HG03432 (cell line): ENCODE measurements around the gene RAB3D.
"Not testable (repeated sequence)": the region's sequence is repeated elsewhere in the genome, so short reads cannot be mapped to it uniquely, and the experiment has no call there.

Experiments
- ATAC-seq: cut with Tn5 transposase; IDR thresholded peaks from one replicate; pipeline ENCODE4 v1.9.1; 2021; ENCODE audit warnings: mild to moderate bottlenecking, moderate library complexity; ENCODE audit not compliant: unreplicated experiment

Gene RAB3D, protein sequence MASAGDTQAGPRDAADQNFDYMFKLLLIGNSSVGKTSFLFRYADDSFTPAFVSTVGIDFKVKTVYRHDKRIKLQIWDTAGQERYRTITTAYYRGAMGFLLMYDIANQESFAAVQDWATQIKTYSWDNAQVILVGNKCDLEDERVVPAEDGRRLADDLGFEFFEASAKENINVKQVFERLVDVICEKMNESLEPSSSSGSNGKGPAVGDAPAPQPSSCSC

DNA sequence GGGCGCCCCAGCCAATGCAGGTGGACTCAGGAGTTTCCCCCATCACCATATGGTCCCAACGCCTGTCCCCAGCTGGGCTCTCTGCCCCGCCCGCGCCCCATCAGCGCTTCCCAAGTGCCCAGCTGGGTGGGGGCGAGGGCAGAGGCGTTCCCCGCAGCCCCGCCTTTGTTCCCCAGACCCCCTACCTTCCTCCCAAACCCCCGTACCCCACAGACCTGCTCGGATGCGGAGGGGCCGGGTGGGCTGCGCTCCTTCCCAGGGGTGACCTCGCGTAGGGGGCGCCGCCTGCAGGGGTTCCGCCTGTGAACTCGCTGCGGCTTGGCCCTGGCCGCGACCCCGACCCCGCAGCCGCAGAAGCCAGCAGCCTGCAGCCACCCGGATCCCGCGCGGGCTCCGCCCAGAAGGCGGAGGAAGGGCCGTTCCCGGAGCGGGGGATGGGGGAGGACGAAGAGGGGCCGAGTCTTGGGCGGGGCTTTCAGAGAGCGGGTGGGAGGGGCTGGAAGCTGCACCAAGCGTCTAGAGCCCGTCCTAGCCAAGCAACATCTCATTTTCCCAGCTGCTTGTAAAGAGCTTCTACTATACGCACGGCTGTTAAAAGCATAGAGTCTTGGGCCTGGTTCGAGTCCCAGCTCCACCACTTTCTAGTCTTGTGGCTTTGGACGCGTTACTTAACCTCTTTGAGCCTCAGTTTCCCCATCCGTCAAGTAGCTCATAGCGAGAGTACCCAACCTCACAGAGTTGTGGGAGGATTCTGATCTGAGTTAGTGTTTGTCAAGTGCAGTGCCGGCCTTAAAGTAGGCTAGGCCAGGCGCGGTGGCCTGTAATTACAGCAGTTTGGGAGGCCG lies at the start of gene RAB3D:
Gene RAB3D, minus strand, starts transcription at position 404 of the 845 bp plus-strand sequence. CDS start 2,258 bp downstream, outside the sequence.
- peak; percentile 81 for ATAC-seq

DNA sequence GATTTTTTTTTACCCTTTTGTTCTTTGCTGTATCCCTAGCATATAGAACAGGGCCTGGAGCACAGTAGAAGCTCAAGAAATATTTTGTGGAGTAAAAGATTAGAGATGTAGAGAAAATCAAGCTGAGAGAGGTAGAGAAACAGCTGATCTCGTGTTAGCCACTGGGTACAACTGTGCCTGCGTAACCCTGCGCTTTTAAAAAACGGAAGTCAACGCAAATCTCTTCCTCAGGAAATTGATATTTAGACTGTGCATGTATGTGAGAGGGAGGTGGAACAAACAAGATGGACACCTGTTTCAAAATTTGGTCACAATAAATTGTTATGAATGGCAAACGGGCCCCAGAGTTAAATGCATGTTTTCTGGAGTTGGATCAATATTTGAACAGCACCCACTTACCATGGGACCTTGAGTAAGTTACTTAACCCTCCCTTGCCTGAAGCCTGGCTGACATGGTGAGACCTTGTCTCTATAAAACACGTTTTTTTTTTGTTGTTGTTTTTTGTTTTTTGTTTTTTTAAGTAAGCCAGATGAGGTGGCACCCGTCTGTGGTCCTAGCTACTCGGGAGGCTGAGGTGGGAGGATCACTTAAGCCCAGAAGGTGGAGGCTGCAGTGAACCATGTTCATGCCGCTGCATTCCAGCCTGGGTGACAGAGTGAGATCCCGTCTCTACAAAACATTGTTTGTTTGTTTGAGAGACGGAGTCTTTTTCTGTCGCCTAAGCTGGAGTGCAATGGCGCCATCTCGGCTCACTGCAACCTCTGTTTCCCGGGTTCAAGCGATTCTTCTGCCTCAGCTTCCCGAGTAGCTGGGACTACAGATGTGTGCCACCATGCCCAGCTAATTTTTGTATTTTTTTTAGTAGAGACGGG lies 47.9 kb upstream of the RAB3D start:
- ATAC-seq = no peak

DNA sequence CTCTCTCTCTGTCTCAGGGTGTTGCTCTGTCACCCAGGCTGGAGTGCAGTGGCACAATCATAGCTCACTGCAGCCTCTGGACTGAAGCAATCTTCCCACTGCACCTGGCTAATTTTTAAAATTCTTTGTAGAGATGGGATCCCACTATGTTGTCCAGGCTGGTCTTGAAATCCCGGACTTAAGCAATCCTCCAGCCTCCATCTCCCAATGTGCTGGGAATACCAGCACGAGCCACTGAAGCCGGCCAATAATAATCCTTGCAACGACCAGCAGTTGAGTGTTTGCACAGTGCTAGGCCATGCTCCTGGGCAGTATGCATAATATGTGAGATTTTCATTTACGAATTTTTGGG lies 45.3 kb upstream of the RAB3D start:
- no peak for ATAC-seq

DNA sequence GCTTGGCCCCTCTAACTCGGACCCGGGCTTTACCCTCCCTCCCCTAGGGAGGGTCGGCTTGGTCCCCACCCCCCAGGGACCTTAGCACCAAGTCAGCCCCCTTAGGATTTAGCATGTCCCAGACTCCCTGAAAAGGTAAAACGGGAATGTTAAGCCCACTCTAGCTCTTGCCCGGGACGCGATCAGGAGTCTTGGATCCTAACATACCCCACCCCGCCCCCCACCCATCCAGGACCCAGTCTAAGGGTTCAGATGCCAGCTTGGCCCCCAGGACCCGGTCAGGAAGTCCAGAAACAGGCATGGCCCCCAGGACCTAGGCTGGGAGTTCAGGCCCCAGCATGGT lies 44.2 kb upstream of the RAB3D start:
- no peak for ATAC-seq

DNA sequence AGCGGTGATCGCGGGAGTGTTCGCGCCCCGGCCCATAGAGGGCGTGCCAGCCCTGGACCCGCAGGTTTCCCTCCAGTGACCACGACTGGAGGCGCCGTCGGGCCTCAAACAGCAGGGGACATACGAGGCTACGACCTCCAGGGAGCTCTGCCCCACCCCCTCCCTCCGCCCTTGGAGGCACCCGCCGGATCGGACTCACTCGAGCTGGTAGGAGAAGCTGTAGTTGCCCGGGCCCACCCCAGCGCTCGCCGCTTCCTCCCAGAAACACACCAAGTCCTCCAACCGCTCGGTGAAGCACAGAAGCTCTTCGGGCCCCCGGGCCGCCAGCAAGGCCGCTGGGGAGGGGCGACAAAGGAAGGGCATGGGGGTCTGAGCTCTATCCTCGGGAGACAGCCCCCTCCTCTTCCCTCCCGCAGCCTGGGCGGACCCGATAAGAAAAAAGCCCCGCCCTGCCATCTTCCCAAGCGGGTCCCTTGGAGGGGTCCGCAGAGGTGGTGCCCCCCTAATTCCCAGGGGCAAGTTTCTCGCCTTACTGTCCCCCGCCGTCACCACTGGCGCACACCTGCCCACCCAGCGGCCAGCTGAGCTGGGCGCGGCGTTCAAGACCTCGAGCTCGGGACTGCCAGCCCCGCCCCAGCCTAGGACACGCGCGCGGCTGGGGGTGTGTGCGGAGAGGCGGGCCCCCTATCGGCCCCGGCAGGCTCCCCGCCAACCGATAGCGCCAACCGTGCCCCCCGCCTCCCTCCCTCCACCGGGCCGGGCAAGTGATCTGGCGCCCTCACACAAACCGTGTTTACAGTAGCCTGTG lies 43.6 kb upstream of the RAB3D start:
- no peak for ATAC-seq

DNA sequence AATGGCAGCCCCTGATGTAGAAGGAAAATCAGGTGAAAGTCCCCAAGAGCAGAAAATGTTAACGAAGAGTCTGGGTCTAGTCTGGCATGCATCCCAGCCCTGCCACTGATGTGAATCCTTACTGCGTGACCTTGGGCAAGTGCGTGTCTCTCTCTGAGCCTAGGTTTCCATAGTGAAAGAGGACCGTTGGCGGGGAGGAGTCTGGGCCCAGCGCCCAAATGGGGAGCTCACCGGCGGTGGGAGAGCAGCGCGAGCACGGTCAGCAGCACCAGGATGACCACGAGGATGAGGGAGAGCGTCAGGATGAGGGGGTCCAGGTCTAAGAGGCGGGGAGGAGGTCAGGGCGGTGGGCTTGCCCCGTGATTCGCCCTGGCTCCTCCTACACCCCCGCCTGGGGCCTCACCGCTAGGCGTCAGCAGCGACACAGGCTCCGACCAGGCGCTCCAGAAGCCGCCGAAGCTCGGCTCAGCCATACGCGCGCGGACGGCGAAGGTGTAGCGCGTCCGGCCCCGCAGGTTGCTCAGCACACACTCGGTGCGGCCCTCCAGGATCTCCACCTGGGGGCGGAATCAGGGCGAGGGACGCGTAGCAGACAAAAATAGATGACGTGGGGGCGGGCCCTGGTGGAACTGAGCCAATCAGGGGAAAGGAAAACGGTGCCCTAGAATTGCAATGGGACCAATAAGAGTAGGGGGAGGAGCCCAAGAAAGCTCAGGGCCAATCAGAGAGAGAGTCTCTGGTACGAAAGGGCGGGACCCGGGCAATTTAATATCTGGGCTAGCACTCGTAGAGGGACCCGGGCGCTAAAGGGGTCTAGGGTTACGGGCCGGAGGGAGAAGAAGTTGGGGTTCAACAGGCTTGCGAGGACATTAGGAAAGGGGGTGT lies 41.4 kb upstream of the RAB3D start:
- ATAC-seq = peak; percentile 68

DNA sequence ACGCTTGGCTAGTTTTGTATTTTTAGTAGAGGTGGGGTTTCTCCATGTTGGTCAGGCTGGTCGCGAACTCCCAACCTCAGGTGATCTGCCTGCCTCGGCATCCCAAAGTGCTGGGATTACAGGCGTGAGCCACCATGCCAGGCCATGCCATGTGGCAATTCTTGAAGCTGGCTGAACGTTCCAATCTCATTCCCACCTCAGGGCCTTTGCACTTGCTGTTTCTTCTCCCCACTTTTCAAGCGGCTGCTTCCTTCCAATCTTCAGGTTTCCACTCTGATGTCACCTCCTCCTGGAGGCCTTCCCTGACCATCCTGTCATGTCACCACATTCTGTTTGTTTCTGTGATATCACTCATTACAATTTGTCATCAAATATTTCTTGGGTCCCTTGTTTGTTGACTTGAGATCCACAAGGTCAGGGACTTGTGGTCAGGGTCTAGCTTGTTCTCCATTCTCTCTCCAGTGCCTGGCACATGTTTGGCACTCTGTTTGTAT lies 40.4 kb upstream of the RAB3D start:
- ATAC-seq = no peak

DNA sequence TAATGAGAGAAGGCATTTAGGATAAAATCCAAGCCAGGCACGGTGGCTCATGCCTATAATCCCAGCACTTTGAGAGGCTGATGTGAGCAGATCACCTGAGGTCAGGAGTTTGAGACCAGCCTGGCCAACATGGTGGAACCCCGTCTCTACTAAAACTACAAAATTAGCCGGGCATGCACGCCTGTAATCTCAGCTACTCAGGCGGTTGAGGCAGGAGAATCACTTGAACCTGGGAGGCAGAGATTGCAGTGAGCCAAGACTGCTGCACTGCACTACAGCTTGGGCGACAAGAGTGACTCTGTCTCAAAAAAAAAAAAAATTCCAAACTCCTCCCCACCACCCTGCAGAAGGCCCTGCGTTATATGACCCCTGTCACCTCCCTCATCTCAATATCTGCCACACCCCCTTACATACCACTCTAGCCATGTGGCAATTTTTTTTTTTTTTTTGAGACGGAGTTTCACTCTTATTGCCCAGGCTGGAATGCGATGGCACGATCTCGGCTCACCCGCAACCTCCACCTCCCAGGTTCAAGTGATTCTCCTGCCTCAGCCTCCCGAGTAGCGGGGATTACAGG lies 39.9 kb upstream of the RAB3D start:
- ATAC-seq = not testable (repeated sequence)

DNA sequence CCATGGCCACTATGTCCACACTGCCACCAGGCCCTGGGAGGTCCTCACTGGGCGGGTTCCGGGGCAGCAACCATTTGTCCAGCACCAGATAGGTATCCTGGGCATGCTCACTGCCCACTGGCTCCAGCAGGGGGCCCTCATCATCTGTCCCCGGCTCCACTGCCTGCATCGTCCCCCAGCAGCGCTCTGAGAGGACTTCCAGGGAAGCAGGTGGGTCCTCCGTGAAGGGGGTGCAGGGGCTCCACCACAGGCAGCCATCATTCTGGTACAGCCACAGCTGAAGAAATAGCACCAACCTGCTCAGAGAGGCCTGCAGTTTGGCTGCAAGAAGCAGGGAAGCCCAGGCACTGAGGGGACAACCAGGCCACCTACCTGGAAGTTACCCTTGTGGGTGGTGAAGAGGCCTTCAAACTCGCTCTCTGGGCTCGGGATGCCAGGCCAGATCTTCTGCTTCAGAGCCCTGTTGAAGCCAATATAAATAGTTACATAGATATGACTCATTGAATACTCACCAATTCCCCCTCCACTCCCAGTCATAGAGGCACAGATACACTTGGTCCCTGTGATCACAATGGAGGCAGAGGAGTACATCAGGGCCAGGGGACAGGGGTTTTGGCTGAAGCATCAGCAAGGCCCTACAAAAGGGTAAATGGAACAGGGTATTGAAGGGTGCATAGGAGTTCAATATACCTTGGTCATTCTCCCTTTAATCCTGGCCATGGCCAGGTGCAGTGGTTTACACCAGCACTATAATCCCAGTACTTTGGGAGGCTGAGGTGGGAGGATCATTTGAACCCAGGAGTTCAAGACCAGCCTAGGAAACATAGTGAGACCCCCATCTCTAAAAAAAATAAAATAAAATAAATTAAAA lies 39.1 kb upstream of the RAB3D start:
- no peak for ATAC-seq

DNA sequence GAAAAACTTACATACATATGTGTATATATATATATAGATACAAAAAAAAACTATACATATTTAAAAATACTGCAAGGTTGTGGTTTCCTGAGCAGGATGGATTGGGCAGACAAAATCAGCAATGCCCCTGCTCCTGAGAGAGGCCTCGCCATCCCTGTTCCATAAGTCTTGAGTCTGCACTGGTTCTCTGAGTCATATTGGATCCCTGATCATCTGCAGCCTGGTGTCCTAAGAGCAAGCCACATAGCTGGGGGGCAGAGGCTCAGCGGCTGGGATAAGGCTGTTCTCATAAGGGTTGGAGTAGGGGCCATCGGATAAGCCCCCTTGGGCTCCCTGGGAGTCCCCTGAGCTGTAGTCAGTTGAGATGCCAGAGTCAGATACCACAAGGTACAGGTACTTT lies 38.3 kb upstream of the RAB3D start:
- no peak for ATAC-seq

DNA sequence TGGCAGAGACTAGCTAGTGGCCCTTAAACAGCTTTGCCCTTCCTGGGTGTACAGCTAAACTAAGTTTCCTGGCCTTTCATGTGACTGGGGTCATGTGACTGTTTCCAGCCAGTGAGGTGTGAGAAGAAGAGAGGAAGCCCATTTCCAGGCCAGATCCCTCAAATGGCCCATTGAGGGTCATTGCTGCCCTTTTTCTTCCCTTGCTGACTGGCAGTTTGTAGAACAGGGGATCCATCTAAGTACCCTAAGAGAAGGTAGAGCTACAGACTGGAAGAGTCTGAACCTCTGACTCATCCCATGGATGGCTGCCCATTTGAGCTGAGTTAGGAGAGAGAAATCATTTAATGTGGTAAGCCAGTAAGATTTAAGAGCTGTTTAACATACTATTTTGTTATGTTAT lies 37.8 kb upstream of the RAB3D start:
- ATAC-seq = no peak

DNA sequence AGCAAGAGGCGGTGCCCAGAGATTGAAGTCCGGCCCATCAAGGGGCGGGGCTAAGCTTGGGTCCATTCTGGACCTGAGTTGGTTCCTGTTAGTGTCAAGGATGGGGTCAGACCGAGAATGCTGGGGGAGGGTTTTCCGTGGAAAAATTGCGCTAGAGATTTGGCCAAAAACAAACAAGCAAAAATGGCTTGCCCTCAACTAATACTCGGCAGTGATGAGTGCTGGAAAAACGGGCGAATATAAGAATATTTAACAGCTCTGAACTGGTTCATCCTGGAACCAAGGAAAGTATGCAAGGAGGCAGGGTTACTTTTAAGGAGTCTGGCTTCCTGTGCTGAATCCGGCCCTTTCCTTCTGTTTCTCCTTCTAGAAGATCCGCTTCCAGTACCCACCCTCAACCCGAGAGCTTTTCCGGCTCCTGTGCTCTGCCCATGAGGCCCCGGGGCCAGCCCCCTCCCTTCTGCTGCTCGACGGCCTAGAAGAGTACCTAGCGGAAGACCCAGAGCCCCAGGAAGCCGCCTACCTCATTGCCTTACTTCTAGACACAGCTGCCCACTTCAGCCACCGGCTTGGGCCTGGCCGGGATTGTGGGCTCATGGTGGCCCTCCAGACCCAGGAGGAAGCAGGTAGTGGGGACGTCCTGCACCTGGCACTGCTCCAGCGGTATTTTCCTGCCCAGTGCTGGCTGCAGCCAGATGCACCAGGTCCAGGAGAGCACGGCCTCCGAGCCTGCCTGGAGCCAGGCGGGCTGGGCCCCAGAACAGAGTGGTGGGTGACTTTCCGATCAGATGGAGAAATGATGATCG lies 35.9 kb upstream of the RAB3D start:
- ATAC-seq = peak; percentile 29

DNA sequence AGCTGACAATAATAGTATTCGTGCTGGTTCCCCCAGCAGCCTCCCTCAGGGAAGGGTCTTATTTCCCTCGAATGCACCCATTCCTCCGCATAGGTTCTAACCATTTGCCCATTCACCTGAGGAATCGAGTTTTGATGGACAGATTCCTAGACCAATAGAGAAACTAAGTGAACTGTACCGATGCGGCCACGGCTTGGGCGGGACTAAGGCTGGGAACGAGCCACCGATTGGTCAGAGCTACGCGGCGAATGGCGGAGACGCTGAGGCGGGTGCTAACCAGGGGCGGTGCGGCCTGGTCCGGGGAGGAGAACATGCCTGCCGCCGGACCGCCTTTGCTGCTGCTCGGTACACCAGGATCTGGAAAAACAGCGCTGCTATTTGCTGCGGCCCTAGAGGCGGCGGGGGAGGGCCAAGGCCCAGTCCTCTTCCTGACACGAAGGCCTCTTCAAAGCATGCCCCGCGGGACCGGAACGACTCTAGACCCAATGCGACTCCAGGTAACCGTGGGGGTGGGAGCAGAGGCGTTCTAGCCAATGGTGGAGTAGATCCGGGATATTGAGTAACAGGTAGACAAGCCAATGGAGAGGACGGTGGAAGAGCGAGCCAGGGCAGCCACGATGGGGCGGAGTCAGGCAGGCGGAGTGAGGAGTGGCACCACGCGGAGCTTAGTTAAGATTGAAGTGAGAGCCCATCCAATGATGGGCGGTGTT lies 35.1 kb upstream of the RAB3D start, which contains the start of gene SWSAP1:
Gene SWSAP1, plus strand, starts transcription at position 234 of the 710 bp plus-strand sequence. Its CDS starts 15 bp downstream, at position 249.
- peak; percentile 85 for ATAC-seq

DNA sequence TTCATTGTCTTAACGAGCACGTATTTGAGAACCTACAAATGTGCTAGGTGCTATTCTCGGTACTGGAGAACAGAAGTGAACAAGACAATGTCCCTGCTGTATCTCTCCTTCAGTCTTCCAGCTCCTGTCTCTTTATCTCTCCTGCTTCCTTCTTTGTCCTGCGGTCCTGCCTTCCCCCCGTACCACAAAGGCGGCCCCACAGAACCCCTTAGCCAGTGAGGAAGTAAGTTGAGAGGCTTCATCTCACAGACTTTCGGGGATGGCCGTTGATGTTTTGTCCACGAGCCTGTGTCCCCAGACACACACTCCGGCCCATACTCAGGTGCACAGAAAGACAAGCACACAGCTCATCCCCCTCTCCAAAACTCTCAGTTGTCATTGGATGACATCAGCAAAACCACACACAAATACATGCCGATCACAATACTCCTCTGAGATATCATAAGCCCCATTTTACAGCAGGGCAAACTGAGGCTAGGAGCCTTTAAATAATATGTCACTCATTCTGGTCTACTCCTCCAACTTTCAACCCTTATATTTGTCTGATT lies 34.5 kb upstream of the RAB3D start:
- ATAC-seq = no peak

DNA sequence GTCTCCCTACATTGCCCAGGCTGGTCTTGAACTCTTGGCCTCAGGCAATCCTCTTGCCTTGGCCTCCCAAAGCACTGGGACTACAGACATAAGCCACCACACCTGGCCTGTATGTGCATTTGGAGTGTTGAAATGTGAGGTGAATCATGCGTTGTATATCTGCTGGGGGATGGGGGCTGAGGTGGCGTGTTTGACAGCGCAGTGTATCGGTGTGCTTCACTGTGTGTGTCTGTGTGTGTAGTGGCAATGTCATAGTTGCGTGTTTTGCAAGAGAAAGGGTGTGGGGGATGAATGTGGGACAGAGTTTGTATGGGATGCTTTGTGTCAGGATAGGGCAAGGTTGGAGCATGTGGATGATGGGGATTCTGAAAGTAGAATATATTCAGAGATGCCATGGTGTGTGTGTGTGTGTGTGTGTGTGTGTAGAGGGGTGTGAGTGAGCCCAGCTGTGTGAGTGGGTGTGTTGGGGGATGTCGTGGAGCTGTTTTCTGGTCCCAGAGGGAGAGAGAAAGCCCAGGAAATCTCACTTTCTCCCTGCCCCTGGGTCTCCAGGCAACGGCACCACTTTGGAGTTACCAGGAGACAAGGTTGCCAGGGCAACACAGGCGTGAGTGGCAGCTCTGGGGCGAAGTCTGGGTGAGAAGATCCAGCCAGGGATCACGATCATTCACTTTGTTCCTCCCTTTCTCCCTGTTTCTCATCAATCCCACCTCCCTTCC lies 33.9 kb upstream of the RAB3D start:
- no peak for ATAC-seq

DNA sequence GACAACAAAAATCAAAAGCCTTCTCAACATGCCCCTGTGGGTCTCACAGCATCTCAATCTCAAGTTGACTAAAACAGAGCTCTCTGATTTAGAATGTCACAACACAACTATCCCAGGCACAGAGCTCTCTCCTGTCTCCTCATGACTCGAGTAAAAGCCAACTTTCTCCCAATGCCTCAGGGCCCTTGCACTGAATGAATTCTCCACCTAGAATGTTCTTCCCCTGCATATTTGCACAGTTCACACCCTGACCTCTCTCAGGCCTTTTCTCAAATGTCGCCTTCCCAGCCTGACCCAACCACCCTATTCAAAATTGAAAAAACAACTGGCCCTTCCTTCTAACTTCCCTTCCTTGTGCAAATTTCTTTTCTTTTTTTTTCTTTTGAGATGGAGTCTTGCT lies 31.3 kb upstream of the RAB3D start:
- ATAC-seq = no peak
